Sigmoid colon (tissue), 7 donors: ENCODE measurements around the gene ABLIM1. TPM values are rescaled to one million over a fixed set of nuclear protein-coding genes. Genes with fewer than 3 reads are reported as not detected.

ENCODE experiments used
- DNase-seq: peaks from one replicate; pipeline ENCODE4 v3.0.0-alpha.2; 2019
- H3K27ac ChIP-seq, 4 donors: fragments of 200-600 bp; sonication (generic); one replicate each; pipeline ENCODE4 v1.5.1; 2016 to 2019; ENCODE audit warnings: mild to moderate bottlenecking in 1 of 4
- H3K27me3 ChIP-seq, 3 donors: fragments of 200-600 bp; sonication (generic); one replicate each; pipeline ENCODE4 v1.5.1; 2019; ENCODE audit warnings: mild to moderate bottlenecking in 1 of 3
- H3K36me3 ChIP-seq, 4 donors: fragments of 200-600 bp; sonication (generic); one replicate each; pipeline ENCODE4 v1.5.1; 2016 to 2019
- H3K4me1 ChIP-seq, 4 donors: fragments of 200-600 bp; sonication (generic); one replicate each; pipeline ENCODE4 v1.5.1; 2017 to 2019
- H3K4me3 ChIP-seq, 4 donors: fragments of 200-600 bp; sonication (generic); one replicate each; pipeline ENCODE4 v1.5.1; 2017 to 2019; ENCODE audit warnings: mild to moderate bottlenecking in 2 of 4, moderate library complexity in 1 of 4
- H3K9me3 ChIP-seq, 4 donors: fragments of 200-600 bp in 3 of 4; sonication (generic) in 3 of 4; one replicate each; pipeline versions ENCODE4 v1.5.1 to v1.6.1; 2013 to 2019
- EP300 ChIP-seq, 4 donors: sonication (generic); formaldehyde crosslinking; IDR thresholded peaks; one replicate each; pipeline ENCODE4 v1.6.1; 2017; ENCODE audit warnings: antibody characterized with exemption in 4 of 4
- POLR2A ChIP-seq, 2 donors: fragments of 450-650 bp; IDR thresholded peaks; one replicate each; pipeline ENCODE4 v1.6.1; 2016; ENCODE audit warnings: antibody characterized with exemption in 2 of 2, mild to moderate bottlenecking in 2 of 2, moderate library complexity in 2 of 2
- POLR2AphosphoS5 ChIP-seq, 4 donors: sonication (generic); formaldehyde crosslinking; IDR thresholded peaks; one replicate each; pipeline ENCODE4 v1.6.1; 2017; ENCODE audit warnings: antibody characterized with exemption in 4 of 4
- WGBS, 2 donors: extraction: QIAGEN DNeasy Blood & Tissue Kit; methylation state at CpG; one replicate each; pipeline ENCODE4 v1.1.7; 2013; 5-methylcytosine and 5-hydroxymethylcytosine counted together
- intact Hi-C: fragments of 100-400 bp; cut with DNase I; formaldehyde crosslinking; loops from one replicate; pipeline ENCODE4 v1.15.1; 2023
- polyA plus RNA-seq, 3 donors: library from polyadenylated mRNA; stranded (reverse); fragments of 200-250 nt; gene quantifications; one replicate each; pipeline ENCODE4 v1.2.3, GENCODE V29; 2013
- total RNA-seq, 4 donors: library from RNA; depleted of rRNA; stranded (reverse); fragments of >200 nt; gene quantifications; one replicate each; pipeline ENCODE4 v1.1.0, GENCODE V29; 2016
- TF ChIP-seq, protein P1 (sequence below), 4 experiments: fragments of 450-650 bp in 3 of 4; fragments of 200-600 bp in 1 of 4; IDR thresholded peaks; one replicate each; pipeline ENCODE4 v1.5.1; 2016 to 2019; ENCODE audit warnings: antibody characterized with exemption in 4 of 4, mild to moderate bottlenecking in 3 of 4, moderate library complexity in 2 of 4
- donor health status: healthy with polysubstance abuse.
- donor health status: Bipolar disorder and iron deficiency.
- donor health status: healthy.

ABLIM1 gene
- total and polyA plus RNA-seq, 7 donors = 41.9 to 127 (median 49.5) TPM

DNA sequence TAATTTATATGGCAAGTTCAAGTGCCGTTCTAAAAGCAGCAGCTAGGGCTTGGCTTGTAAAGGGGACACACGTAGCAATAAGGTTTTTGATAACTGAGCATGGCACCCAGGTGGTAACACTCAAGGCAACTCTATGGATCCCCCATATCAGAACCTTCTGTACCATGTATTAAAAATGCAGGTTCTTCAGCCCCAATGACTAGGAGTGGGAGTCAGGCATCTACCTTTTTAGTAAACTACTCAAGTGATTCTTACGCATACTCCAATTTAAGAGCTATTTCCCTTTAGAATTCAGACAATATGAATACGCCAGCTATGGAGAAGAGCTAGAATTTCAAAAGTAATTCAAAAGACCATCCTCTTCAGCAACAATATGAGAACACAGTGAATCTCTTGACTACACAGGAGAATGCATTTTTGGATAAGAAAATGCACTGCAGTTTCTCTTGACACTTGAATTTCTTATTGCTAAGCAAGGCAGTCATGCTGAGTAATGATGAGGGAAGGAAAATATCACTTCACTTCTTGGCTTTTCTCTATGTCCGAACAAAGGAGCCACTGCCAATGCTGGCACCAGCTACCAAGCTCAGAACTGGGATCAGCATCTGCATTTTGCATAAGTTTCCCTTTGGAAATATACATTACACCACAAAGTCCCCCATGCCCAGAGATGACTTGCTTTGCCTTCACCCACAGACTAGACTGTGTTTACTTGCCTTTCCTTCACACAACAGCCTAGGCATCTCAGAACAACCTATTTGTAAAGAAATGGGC is 53.5 kb downstream of the ABLIM1 start:
- no peaks in the 10 kb centered on the region for H3K27me3 ChIP-seq
- no peak overlapping the region for H3K4me3 ChIP-seq
- DNase-seq = no peak
- peaks cover 0 to 5% (median 0%) of the 10 kb centered on the region in 4 donors for H3K36me3 ChIP-seq
- TF ChIP-seq, protein P1, sequence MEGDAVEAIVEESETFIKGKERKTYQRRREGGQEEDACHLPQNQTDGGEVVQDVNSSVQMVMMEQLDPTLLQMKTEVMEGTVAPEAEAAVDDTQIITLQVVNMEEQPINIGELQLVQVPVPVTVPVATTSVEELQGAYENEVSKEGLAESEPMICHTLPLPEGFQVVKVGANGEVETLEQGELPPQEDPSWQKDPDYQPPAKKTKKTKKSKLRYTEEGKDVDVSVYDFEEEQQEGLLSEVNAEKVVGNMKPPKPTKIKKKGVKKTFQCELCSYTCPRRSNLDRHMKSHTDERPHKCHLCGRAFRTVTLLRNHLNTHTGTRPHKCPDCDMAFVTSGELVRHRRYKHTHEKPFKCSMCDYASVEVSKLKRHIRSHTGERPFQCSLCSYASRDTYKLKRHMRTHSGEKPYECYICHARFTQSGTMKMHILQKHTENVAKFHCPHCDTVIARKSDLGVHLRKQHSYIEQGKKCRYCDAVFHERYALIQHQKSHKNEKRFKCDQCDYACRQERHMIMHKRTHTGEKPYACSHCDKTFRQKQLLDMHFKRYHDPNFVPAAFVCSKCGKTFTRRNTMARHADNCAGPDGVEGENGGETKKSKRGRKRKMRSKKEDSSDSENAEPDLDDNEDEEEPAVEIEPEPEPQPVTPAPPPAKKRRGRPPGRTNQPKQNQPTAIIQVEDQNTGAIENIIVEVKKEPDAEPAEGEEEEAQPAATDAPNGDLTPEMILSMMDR (IDR thresholded peaks at IDR 0.05) = no peak
- TF ChIP-seq POLR2A (IDR thresholded peaks at IDR 0.05) (no peak), EP300 (IDR thresholded peaks at IDR 0.05) (no peak), POLR2AphosphoS5 (IDR thresholded peaks at IDR 0.05) (no peak)
- H3K27ac ChIP-seq = peak overlapping the region in 2 of 4 donors; percentile 34 to 52
- peaks cover 0 to 24% (median 5%) of the 10 kb centered on the region in 4 donors for H3K4me1 ChIP-seq
- no peaks in the 10 kb centered on the region for H3K9me3 ChIP-seq
- intact Hi-C loops = no loop called here
- WGBS, 2 donors = 71 to 76% methylated on average over 5 of the region's 5 CpGs

- WGBS, 2 donors = 6 to 46% methylated on average over 2 of the region's 2 CpGs
- intact Hi-C loops = no loop called here
- peaks cover 0 to 5% (median 0%) of the 10 kb centered on the region in 4 donors for H3K36me3 ChIP-seq
- peaks cover 0 to 24% (median 5%) of the 10 kb centered on the region in 4 donors for H3K4me1 ChIP-seq
- peak overlapping the region in 2 of 4 donors; percentile 34 to 52 for H3K27ac ChIP-seq
- no peak for DNase-seq
- H3K9me3 ChIP-seq = no peaks in the 10 kb centered on the region
- H3K27me3 ChIP-seq = no peaks in the 10 kb centered on the region
- H3K4me3 ChIP-seq = no peak overlapping the region
- TF ChIP-seq, protein P1 (IDR thresholded peaks at IDR 0.05) = no peak
- TF ChIP-seq POLR2A (IDR thresholded peaks at IDR 0.05) (no peak), EP300 (IDR thresholded peaks at IDR 0.05) (no peak), POLR2AphosphoS5 (IDR thresholded peaks at IDR 0.05) (no peak)
Observed at GRCh38 chr10:114603948-114604347, 54.1 kb downstream of the ABLIM1 start.

DNA sequence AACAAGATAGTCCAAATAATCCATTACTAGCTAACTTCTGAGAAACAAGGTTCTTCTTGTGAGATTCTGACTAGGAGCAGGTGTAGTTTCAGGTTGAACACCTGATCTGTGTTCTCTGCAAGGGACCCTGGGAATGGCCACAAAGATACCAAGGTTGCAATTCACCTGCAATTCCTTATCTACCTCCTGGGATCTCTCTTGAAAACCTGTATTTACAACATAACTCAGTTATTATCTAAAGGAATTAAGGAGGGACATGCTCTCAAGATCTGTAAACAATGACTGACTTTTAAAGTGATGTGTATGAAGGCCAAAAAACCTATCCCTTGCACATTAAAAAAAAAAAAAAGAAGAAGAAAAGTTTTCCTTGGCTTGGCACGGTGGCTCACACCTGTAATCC is 54.8 kb downstream of the ABLIM1 start:
- Histone ChIP-seq H3K27me3 (no peaks in the 10 kb centered on the region), H3K4me1 (peaks cover 0 to 24% (median 5%) of the 10 kb centered on the region in 4 donors), H3K9me3 (no peaks in the 10 kb centered on the region), H3K36me3 (peaks cover 0 to 5% (median 0%) of the 10 kb centered on the region in 4 donors), H3K27ac (no peak overlapping the region), H3K4me3 (no peak overlapping the region)
- 18 to 31% methylated on average over 1 of the region's 1 CpG for WGBS, 2 donors
- intact Hi-C loops = no loop called here
- DNase-seq = no peak
- no peak for TF ChIP-seq POLR2AphosphoS5 (IDR thresholded peaks at IDR 0.05)
- TF ChIP-seq EP300 (IDR thresholded peaks at IDR 0.05) = no peak

DNA sequence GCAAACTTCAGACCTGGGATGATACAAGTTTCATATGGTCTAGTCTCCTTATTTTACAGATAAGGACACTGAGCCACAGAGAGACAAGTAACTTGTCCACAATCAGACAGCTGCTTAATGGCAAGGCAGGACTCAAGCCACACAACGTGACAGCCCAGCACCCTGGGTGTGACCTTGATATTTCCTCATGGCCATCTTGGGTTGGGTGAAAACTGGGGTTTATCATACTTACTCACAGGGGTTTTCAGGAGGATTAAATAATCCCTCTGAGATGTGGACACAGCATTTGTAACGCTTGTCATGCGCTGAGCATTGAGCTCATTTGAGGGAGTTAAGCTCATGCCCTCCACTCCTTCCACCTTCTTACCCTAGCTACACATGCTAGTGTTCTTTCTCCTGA is 58.0 kb downstream of the ABLIM1 start:
- Histone ChIP-seq H3K36me3 (peaks cover 0 to 5% (median 0%) of the 10 kb centered on the region in 4 donors), H3K27ac (no peak overlapping the region), H3K27me3 (no peaks in the 10 kb centered on the region), H3K4me3 (no peak overlapping the region), H3K4me1 (peaks cover 0 to 16% (median 5%) of the 10 kb centered on the region in 4 donors), H3K9me3 (no peaks in the 10 kb centered on the region)
- TF ChIP-seq, protein P1 (IDR thresholded peaks at IDR 0.05) = no peak
- TF ChIP-seq POLR2A (IDR thresholded peaks at IDR 0.05) (no peak), EP300 (IDR thresholded peaks at IDR 0.05) (no peak), POLR2AphosphoS5 (IDR thresholded peaks at IDR 0.05) (no peak)
- no peak for DNase-seq
- intact Hi-C loops = no loop called here
- 85 to 90% methylated on average over 3 of the region's 3 CpGs for WGBS, 2 donors

DNA sequence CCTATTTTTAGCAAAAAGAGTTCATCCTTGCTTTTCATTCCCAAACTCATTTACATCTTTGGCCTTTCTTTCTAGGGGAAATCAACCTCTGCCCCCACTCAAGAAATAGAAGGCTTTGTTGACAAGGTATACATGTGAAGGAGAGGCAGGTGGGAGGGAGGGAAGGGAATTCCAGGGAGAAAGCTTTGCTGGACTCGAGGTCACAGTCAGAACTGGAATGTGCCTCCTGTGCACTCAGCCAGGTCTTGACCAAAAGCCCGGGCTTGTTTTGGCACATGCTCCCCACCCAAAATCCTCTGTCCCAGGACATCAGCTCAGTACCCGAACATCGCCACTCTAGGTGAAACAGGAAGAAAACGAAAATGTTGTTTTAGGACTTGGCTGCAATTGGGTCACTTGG is 61.3 kb downstream of the ABLIM1 start:
- H3K27ac ChIP-seq = no peak overlapping the region
- H3K27me3 ChIP-seq = no peaks in the 10 kb centered on the region
- peaks cover 0 to 5% (median 0%) of the 10 kb centered on the region in 4 donors for H3K36me3 ChIP-seq
- no peak for TF ChIP-seq POLR2AphosphoS5 (IDR thresholded peaks at IDR 0.05)
- intact Hi-C loops = no loop called here
- H3K4me1 ChIP-seq = no peaks in the 10 kb centered on the region
- DNase-seq = no peak
- H3K9me3 ChIP-seq = peaks cover 0 to 5% (median 2%) of the 10 kb centered on the region in 4 donors
- no peak overlapping the region for H3K4me3 ChIP-seq
- WGBS, 2 donors = 89% methylated on average over 5 of the region's 5 CpGs
